Activated T-cell treated with anti-CD3 and anti-CD28 coated beads for 48 hours (primary cell): Measurements from ENCODE around the gene SCAANT1.

Source experiments
- DNase-seq: peaks from one replicate; pipeline ENCODE4 v3.0.0-alpha.2; 2020; ENCODE audit warnings: low read depth

Gene SCAANT1

DNA sequence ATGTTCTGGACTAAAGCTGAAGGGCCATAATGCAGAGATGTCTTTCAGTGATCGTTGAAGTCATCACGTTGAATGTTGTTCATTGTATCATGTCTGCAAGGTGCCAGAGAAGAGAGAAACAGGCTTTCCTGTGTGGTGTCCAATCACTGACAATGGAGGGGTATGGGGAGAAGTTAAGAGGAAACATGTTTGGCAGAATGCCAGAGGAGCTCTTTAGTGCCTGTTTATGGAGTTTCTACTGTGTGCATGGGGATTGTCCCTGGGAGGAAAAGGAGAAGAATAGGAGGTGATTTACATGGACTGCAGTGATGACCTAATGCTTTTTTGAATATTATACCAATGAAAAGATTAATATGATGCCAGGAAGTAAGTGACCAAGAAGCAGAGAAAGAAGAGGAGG lies 11.7 kb downstream of the SCAANT1 start:
- DNase-seq, result no peak

GRCh38 chr3:63900010-63900409 lies 12.2 kb downstream of the SCAANT1 start:
- no peak for DNase-seq

- DNase-seq, result no peak
Observed at GRCh38 chr3:63896332-63897030, 15.7 kb downstream of the SCAANT1 start.

DNA sequence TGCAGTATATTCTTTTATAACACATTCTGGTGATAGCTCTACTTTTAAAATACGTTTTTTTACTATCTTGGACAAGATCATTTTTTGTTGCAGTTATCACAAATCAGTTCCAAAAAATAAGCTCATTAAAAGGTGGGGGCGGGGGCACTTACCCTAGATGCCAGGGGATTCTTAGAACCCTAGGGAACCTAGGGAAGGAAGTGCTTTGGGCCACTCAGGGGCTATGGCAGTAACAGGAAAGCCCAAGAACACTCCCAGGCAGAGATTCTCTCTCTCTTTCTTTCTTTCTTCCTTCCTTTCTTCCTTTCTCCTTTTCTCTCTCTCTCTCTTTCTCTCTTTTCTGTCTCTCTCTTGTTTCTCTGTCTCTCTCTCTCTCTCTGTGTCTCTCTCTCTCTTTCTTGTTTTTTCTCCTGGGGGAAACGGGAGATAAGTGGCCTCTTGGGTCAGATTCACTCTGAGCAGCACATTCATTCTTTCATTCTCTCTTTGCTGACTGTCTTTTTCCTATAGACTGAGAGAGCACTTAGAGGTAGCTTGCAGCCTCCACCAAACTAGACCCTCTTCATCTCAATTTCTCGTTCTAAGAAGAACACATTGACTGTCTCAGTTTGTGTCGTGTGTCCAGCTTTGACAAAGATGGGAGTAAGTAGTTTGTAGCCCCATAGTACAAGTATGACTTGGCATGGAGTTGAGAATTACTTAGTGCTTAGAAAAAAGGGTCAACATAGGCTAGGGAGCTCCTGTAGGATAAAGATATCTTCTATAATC lies 16.6 kb downstream of the SCAANT1 start:
- DNase-seq, result no peak

GRCh38 chr3:63892773-63893352 lies 19.3 kb downstream of the SCAANT1 start:
- DNase-seq, result no peak

DNA sequence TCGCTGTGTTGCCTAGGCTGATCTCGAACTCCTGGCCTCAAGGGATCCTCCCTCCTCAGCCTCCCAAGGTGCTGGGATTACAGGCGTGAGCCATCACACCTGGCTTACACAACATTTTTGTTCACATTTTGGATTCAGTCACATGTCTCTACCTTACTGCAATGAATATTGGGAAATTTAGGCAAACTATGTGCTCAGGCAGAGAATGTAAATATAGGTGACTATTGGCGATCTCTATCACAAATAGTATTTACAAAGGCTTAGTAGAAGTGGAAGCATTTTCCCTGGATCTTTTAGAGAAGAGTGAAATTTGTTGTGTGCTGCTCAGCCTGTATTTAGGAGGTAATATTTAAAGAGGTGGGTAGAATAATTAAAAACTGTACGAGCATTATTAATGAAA lies 20.7 kb downstream of the SCAANT1 start:
- no peak for DNase-seq

DNA sequence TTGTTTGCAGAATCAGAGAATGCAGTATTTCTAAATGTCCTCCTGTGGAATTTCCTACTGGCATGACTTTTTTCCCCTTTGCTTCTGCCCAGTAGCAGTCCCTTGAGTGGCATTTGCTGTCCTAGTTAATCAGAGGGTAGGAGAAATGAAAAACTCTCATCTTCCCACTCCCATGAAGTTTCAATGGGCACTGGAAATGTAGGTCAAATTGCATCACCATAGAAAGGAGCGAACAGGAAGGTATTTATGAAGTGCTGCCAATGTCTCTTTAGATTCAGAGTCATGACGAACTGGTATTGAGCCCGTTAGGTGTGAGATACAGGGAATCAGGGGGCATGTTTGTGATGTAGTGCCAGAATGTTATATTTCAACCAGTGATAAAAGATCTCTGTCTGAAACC lies 25.3 kb downstream of the SCAANT1 start:
- no peak for DNase-seq

DNA sequence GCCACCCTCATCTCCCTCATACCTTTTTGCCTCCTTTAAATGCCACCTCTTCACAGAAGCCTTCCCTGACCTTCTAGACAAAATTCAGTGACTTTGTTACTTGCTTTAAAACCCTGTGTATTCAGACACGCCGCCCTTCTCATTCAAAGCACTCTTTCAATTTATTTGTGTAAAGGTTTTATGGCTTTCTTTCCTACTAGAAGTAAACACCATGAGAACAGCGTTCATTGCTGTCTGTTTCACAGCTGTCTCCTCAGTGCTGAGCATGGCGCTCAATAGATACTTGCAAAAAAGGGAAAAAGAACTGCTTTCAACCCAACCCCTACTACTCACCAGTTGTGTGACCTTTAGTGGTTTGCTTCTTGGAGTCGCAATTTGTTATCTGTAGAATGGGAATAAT lies 31.5 kb downstream of the SCAANT1 start:
- no peak for DNase-seq

- no peak for DNase-seq
Observed at GRCh38 chr3:63878394-63879060, 33.7 kb downstream of the SCAANT1 start.

DNA sequence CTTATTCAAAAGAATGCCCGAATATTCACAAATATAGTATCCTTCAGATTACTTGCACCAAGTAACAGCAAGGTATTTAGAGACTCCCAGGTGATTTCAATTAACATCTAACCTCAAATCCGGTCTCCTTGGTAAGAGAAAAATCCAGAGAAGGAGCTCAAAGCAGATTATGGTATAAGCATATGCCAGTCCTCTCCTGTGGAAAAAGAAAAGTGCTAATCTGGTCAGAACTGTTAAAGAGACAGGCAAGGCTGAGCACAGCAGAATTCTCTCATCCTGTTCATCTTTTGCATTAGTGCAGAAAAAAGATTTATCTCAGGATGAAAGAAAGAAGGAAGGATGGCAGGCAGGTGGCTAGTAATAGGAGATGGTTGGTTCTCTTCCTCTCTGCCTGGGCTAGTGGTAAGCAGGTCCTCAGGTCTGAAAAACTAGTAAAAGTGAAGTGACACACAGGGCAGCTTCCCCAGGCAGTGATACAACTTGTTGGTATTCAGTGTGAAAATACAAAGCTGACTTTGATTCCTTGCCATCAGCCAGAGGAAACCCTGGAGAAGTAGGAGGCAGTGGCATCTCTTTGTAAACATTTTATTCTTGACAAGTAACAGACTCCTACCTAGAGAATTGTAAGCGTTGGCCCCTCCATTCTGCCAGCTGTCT lies 34.3 kb downstream of the SCAANT1 start:
- no peak for DNase-seq

- DNase-seq, result no peak
Observed at GRCh38 chr3:63876260-63876659, 35.9 kb downstream of the SCAANT1 start.

GRCh38 chr3:63875510-63875909 lies 36.7 kb downstream of the SCAANT1 start:
- DNase-seq, result no peak

- DNase-seq, result no peak
Observed at GRCh38 chr3:63874769-63875168, 37.4 kb downstream of the SCAANT1 start.

DNA sequence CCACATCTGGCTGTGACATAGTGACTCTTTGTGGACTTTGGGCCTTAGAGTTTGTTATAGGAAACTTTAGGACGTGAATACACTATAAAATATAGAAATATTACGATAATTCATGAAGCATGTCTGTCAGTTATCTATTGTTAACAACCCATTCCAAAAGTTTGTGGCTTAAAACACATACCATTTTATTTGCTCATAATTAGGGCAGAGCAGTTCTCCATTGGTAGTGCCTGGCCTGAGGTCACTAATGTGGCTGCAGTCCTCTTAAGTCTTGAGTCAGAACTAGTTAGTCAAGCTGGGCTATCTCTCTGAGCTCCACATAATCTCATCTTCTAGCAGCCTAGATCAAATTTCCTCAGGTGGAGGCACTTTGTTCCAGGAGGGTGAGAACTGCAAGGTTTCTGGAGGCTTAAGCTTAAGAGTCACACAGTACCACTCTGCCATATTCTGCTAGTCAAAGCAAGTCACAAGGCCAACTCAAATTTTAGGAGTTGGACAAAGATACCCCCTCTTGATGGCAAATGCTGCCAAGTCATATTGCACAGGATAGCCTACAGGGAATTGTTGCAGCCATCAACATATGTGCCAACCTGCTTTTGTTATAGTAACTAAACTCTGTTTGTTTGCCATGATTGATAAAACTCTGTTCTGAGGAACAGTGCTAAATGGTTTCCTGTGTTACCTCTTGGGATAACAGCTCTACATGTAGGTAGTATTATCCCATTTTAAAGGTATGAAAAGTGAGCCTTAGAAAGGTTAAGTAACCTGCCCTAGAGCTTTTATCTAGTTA lies 39.9 kb downstream of the SCAANT1 start:
- DNase-seq, result no peak

DNA sequence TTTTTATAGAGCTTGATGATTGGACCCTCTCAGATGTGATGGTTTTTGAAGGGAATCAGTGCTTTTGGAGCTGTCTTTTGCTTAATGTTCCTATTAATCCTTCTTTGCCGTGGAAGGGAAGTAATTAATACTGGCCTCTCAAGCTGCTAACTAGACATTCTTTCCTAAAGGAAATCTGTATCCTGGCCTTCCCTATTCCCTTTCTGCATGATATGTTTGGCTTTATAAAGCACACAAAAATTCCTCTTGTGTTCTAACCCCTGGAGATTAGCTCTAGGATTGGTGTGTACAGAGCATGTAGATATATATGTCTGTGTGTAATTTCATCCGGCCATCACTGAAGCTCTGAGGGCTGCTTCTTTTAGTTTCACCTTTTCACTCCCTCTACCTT lies 41.6 kb downstream of the SCAANT1 start:
- DNase-seq, result no peak

DNA sequence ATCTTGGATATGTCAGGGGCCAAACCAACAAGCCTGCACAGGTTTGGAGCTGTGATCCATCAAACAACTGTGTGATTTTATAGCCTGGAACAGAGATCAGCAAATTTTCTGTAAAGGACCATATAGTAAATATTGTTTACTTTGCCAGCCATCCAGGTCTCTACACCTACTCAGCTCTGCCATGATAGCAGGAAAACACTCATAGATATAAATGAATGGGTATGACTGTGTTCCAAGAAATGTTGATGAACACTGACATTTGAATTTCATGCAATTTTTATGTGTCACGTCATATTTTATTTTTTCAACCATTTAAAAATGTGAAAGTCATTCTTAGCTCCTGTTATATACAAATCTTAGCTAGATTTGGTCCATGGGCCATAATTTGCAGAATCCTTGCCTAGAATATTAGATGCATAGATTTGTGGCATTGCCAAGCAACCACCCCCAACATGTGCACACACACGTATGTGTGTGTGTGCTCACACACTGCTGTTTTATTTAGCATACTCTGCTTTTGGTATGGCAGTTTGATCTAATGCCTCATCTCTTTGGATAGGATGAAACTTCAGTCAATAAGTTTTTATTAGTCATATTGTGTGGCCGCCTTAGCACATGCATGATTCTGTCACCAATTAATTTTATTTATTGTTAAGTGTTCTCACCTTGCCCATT lies 42.1 kb downstream of the SCAANT1 start:
- DNase-seq, result no peak

DNA sequence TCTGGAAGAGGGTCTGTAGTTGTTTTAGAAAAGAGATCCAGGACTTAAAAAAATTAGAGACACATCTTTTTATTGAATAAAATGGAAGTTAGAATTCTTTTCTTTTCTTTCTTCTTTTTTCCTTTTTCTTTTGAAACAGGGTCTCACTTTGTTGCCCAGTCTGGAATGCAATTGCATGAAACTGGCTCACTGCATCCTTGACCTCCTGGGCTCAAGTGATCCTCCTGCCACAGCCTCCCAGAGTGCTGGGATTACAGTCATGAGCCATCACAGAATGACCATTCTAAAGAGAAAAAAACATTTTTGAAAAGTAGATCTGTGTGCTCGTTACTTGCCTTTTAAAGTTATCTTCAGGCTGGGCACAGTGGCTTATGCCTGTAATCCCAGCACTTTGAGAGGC lies 45.0 kb downstream of the SCAANT1 start:
- DNase-seq, result no peak

DNA sequence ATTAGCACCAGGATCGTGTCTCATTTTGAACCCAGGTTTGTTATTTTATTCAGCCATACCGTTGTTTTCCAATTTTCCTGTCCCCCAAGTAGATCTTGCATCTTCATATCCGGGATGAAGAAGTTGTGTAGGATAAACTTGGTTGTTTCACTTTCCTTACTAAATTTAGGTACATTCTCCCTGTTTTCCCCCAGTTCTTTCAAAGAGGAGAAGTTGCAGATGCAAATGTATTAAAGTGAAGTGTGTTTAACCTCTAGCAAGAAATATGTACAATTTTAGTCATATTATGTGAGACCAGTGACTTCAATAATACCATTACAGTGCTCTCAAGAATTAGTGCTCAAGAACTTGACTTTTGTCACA lies 47.2 kb downstream of the SCAANT1 start:
- DNase-seq, result no peak

- peak; percentile 43 for DNase-seq
Observed at GRCh38 chr3:63864008-63864964, 47.9 kb downstream of the SCAANT1 start.
